Muscle of back (tissue), 11 donors: ENCODE data around the gene SIX4. TPM values are rescaled to one million over a fixed set of nuclear protein-coding genes. Genes with fewer than 3 reads are reported as not detected.
A peak's percentile ranks its signal among the peaks of the same experiment; 100 is the strongest.

Source experiments
- DNase-seq, 3 donors: peaks; one replicate each; pipeline versions ENCODE4 v3.0.0 to v3.0.0-alpha.2; 2013
- polyA plus RNA-seq, 10 donors: library from polyadenylated mRNA; unstranded; fragments of 120-200 nt; gene quantifications; one replicate each; pipeline ENCODE4 v1.2.1, GENCODE V29; 2013; ENCODE audit not compliant: insufficient read length in 10 of 10

The SIX4 gene
- polyA plus RNA-seq, 10 donors, result 13.6 to 25.6 (median 17.7) TPM

- DNase-seq, result peak; percentile 25 to 58 (median 56)
These were observed 59.0 kb downstream of the SIX4 start for GRCh38 chr14:60665177-60665550.

GRCh38 chr14:60662982-60663381 lies 61.2 kb downstream of the SIX4 start:
- peak; percentile 2 to 21 (median 14) for DNase-seq

- DNase-seq, result no peak
These were observed 62.4 kb downstream of the SIX4 start for GRCh38 chr14:60661721-60662120.

Other genes starting within 250 kb of the SIX4 start
- gene C14orf39, start 238.3 kb downstream of the SIX4 start, polyA plus RNA-seq, result 1 to 10 TPM in 7 of 10 donors, under 1 TPM in 3; 0.78 to 3.1 (median 1.4) TPM
- under 1 TPM in 2 of 10 donors, not detected in 8; 0.07 to 0.10 TPM for gene SIX6, start 215.2 kb downstream of the SIX4 start, polyA plus RNA-seq
- 10 to 100 TPM; 47.6 to 79.7 (median 60.4) TPM for gene SIX1, start 74.9 kb downstream of the SIX4 start, polyA plus RNA-seq
- 10 to 100 TPM; 39.8 to 59.1 (median 50.0) TPM for gene MNAT1, start 10.4 kb upstream of the SIX4 start, polyA plus RNA-seq